HG02759 (cell line): ENCODE data around the gene DMAC1.

Source experiments
- ATAC-seq: cut with Tn5 transposase; IDR thresholded peaks from one replicate; pipeline ENCODE4 v1.9.1; 2021; ENCODE audit warnings: mild to moderate bottlenecking, moderate library complexity; ENCODE audit not compliant: unreplicated experiment

DMAC1 gene

GRCh38 chr9:7783635-7784063 is 15.9 kb downstream of the DMAC1 start:
- no peak for ATAC-seq

GRCh38 chr9:7782400-7783120 is 17.0 kb downstream of the DMAC1 start:
- ATAC-seq: no peak

- ATAC-seq: no peak
These were observed 19.2 kb downstream of the DMAC1 start for GRCh38 chr9:7780261-7780988.

GRCh38 chr9:7778851-7779600 is 20.6 kb downstream of the DMAC1 start:
- no peak for ATAC-seq

- no peak for ATAC-seq
These were observed 21.8 kb downstream of the DMAC1 start for GRCh38 chr9:7777771-7778170.

GRCh38 chr9:7770111-7770510 is 29.5 kb downstream of the DMAC1 start:
- ATAC-seq: no peak

- no peak for ATAC-seq
These were observed 37.0 kb downstream of the DMAC1 start for GRCh38 chr9:7762600-7762999.

- ATAC-seq: no peak
These were observed 39.6 kb downstream of the DMAC1 start for GRCh38 chr9:7760014-7760415.

GRCh38 chr9:7756088-7756487 is 43.5 kb downstream of the DMAC1 start:
- peak; percentile 98 for ATAC-seq

GRCh38 chr9:7752481-7752880 is 47.1 kb downstream of the DMAC1 start:
- no peak for ATAC-seq
